ENCODE measurements around the gene TMOD2. TPM values are rescaled to one million over a fixed set of nuclear protein-coding genes. Genes with fewer than 3 reads are reported as not detected.

Gene TMOD2
- total RNA-seq, 1 experiment from 2014 or later, result 3.0 TPM

GRCh38 chr15:51736751-51737521, 14.5 kb upstream of the TMOD2 start:
- DNase-seq, result peak; percentile 60
- Histone ChIP-seq H3K56ac (ENCODE audit: insufficient read length, low read depth, low read length) (no peak overlapping the region), H2AK5ac (ENCODE audit: insufficient read length, low read length) (no peak overlapping the region), H3K4me2 (ENCODE audit: insufficient read depth, insufficient read length, low read length) (peak overlapping the region; percentile 57), H4K20me1 (ENCODE audit: control insufficient read depth, insufficient read depth, insufficient read length) (no peaks in the 10 kb centered on the region), H3K4me1 (ENCODE audit: insufficient read depth, low read length) (no peaks in the 10 kb centered on the region), H4K91ac (ENCODE audit: insufficient read length, low read depth, low read length) (no peak overlapping the region), H2BK5ac (ENCODE audit: insufficient read length, low read length) (no peak overlapping the region), H4K5ac (ENCODE audit: insufficient read length, low read depth, low read length) (no peak overlapping the region), H3K23me2 (ENCODE audit: insufficient read length, low read depth, low read length, poor library complexity, severe bottlenecking) (peaks cover 7% of the 10 kb centered on the region), H3K9ac (ENCODE audit: extremely low read depth, insufficient read length, low read length) (peak overlapping the region; percentile 38), H3K18ac (ENCODE audit: insufficient read length, low read depth, low read length) (peak overlapping the region; percentile 58), H3K27ac (ENCODE audit: insufficient read length, low read depth, low read length) (no peak overlapping the region), H3K79me1 (ENCODE audit: insufficient read depth, low read depth, low read length, poor library complexity, severe bottlenecking) (no peaks in the 10 kb centered on the region), H3K27me3 (ENCODE audit: insufficient read depth, low read length) (peaks cover 7% of the 10 kb centered on the region; the same call in 1 of the 2 replicates), H4K8ac (replicated peaks; ENCODE audit: insufficient read length, low read depth, low read length) (no peak overlapping the region), H2BK12ac (ENCODE audit: insufficient read length, low read depth, low read length) (no peak overlapping the region), H2BK20ac (ENCODE audit: low read depth, low read length, poor library complexity, severe bottlenecking) (no peak overlapping the region), H3K9me3 (ENCODE audit: control insufficient read depth, low read depth, low read length) (no peaks in the 10 kb centered on the region), H3T11ph (ENCODE audit: low read length) (no peak overlapping the region), H2BK120ac (ENCODE audit: low read depth, low read length, poor library complexity, severe bottlenecking) (no peak overlapping the region), H2AFZ (ENCODE audit: low read length) (no peak overlapping the region), H2BK15ac (ENCODE audit: low read depth, low read length) (no peak overlapping the region), H3K14ac (ENCODE audit: insufficient read depth, low read length) (peak overlapping the region; percentile 92), H3K79me2 (ENCODE audit: insufficient read depth, low read length) (0 out of 2 replicates have a peak, but pooled peaks cover 1% of the 10 kb centered on the region), H3K4ac (ENCODE audit: low read depth, low read length) (no peak overlapping the region), H3K23ac (ENCODE audit: insufficient read length, low read depth, low read length) (no peak overlapping the region)
- TF ChIP-seq CTCF (conservative IDR thresholded peaks at IDR 0.05), result no peak
- WGBS (ENCODE audit: extremely low coverage, insufficient read length, low lambda C conversion rate), result no CpG with 5 or more reads among the region's 69 CpGs
- Mint-ChIP-seq H3K27me3 (ENCODE audit: low read depth) (peaks cover 43% of the 10 kb centered on the region), H3K36me3 (ENCODE audit: insufficient read depth in 1 of 3, low read depth in 3 of 3) (no peaks in the 10 kb centered on the region; a peak in 1 of 7 replicates), H3K27ac (no peak overlapping the region), H3K9me3 (no peaks in the 10 kb centered on the region; a peak in 2 of 5 replicates), H3K4me1 (peaks cover 11 to 17% of the 10 kb centered on the region in 2 experiments), H3K4me3 (peak overlapping the region; percentile 66 to 82)
